H1 (cell line): ENCODE measurements around the gene AURKB. TPM values are rescaled to one million over a fixed set of nuclear protein-coding genes. Genes with fewer than 3 reads are reported as not detected.

Experiments used
- CHD1 ChIP-seq: IDR thresholded peaks from 2 replicates; pipeline ENCODE4 v1.6.1; 2012; ENCODE audit warnings: low read depth, low read length, improper control_type of control experiment
- EZH2 ChIP-seq: fragments of 200-600 bp; sonication (generic); IDR thresholded peaks from 2 replicates; pipeline ENCODE4 v1.7.1; 2012; ENCODE audit warnings: low read depth, mild to moderate bottlenecking, moderate library complexity, low read length, inconsistent platforms; ENCODE audit not compliant: severe bottlenecking
- GTF2F1 ChIP-seq: IDR thresholded peaks from 2 replicates; pipeline ENCODE4 v1.6.1; 2012; ENCODE audit warnings: low read depth, low read length, improper control_type of control experiment, borderline replicate concordance
- HDAC2 ChIP-seq, 2 experiments: fragments of 300-600 bp in 1 of 2; sonication (generic) in 1 of 2; IDR thresholded peaks; 2 replicates each; pipeline ENCODE4 v1.6.1; 2011 to 2012; ENCODE audit warnings: low read depth in 2 of 2, low read length in 2 of 2, mild to moderate bottlenecking in 2 of 2, moderate library complexity in 2 of 2, borderline replicate concordance in 1 of 2, inconsistent platforms in 1 of 2
- JUND ChIP-seq: IDR thresholded peaks from 2 replicates; pipeline ENCODE4 v1.6.1; 2011; ENCODE audit warnings: mild to moderate bottlenecking, improper control_type of control experiment, low read length
- NANOG ChIP-seq: IDR thresholded peaks from 2 replicates; pipeline ENCODE4 v1.6.1; 2011; ENCODE audit warnings: low read length, low read depth, mild to moderate bottlenecking, inconsistent platforms; ENCODE audit not compliant: insufficient read depth, poor library complexity, severe bottlenecking
- PHF8 ChIP-seq: fragments of 200-600 bp; sonication (generic); conservative IDR thresholded peaks from 2 replicates; pipeline ENCODE4 v1.7.1; 2012; ENCODE audit warnings: low read depth, mild to moderate bottlenecking, inconsistent platforms, low read length, moderate library complexity
- POU5F1 ChIP-seq: IDR thresholded peaks from 2 replicates; pipeline ENCODE4 v1.6.1; 2011; ENCODE audit warnings: low read depth, mild to moderate bottlenecking, low read length, moderate library complexity
- SIX5 ChIP-seq: IDR thresholded peaks from 2 replicates; pipeline ENCODE4 v1.6.1; 2011; ENCODE audit warnings: mild to moderate bottlenecking, low read depth, low read length
- TAF1 ChIP-seq: IDR thresholded peaks from 2 replicates; pipeline ENCODE4 v1.6.1; 2011; ENCODE audit warnings: mild to moderate bottlenecking, low read depth, low read length
- TAF7 ChIP-seq: optimal IDR thresholded peaks from 2 replicates; pipeline ENCODE3; 2011; ENCODE audit warnings: low read depth, mild to moderate bottlenecking, inconsistent platforms, low read length, moderate library complexity, borderline replicate concordance
- TEAD4 ChIP-seq: IDR thresholded peaks from 2 replicates; pipeline ENCODE4 v1.6.1; 2012; ENCODE audit warnings: low read depth, low read length, inconsistent platforms, mixed read lengths
- ZNF274 ChIP-seq: IDR thresholded peaks from 2 replicates; pipeline ENCODE4 v1.7.0; 2012; ENCODE audit warnings: low read length, borderline replicate concordance; ENCODE audit errors: extremely low read depth
- polyA plus RNA-seq, 7 experiments: library from polyadenylated mRNA; depleted of rRNA in 3 of 7; stranded (reverse) in 5 of 7; unstranded in 2 of 7; fragments of >200 nt in 5 of 7; fragments of 200-250 nt in 2 of 7; gene quantifications; 1 replicate in 5 of 7; 2 replicates in 1 of 7; 4 replicates in 1 of 7; pipeline versions ENCODE4 v1.2.1 to v1.2.3, GENCODE V29; 2011 to 2013; ENCODE audit warnings: missing spikeins in 2 of 7, mixed read lengths in 2 of 7
- total RNA-seq: library from RNA; stranded (reverse); fragmentation: NEBNext Ultra II Directional; extraction: Animal tissue kit (Norgen Biotek cat#: 25700); gene quantifications from 2 replicates; pipeline ENCODE4 v1.2.1, GENCODE V29; 2021
- TF ChIP-seq, protein P1 (sequence below): IDR thresholded peaks from 2 replicates; pipeline ENCODE4 v1.6.1; 2011; ENCODE audit warnings: low read length, improper control_type of control experiment
- TF ChIP-seq, protein P2 (sequence below): IDR thresholded peaks from 2 replicates; pipeline ENCODE4 v1.6.1; 2012; ENCODE audit warnings: low read length, inconsistent platforms
- TF ChIP-seq, protein P3 (sequence below): IDR thresholded peaks from 2 replicates; pipeline ENCODE4 v1.6.1; 2011; ENCODE audit warnings: low read depth, mild to moderate bottlenecking, low read length; ENCODE audit not compliant: insufficient read depth
- TF ChIP-seq, protein P4 (sequence below): IDR thresholded peaks from 2 replicates; pipeline ENCODE4 v1.6.1; 2012; ENCODE audit warnings: inconsistent platforms

The AURKB gene
- total and polyA plus RNA-seq, 2 of the 8 experiments (the other 6 are each of a cell fraction or from before 2014, with no cell fraction given): 102 to 160 TPM

DNA sequence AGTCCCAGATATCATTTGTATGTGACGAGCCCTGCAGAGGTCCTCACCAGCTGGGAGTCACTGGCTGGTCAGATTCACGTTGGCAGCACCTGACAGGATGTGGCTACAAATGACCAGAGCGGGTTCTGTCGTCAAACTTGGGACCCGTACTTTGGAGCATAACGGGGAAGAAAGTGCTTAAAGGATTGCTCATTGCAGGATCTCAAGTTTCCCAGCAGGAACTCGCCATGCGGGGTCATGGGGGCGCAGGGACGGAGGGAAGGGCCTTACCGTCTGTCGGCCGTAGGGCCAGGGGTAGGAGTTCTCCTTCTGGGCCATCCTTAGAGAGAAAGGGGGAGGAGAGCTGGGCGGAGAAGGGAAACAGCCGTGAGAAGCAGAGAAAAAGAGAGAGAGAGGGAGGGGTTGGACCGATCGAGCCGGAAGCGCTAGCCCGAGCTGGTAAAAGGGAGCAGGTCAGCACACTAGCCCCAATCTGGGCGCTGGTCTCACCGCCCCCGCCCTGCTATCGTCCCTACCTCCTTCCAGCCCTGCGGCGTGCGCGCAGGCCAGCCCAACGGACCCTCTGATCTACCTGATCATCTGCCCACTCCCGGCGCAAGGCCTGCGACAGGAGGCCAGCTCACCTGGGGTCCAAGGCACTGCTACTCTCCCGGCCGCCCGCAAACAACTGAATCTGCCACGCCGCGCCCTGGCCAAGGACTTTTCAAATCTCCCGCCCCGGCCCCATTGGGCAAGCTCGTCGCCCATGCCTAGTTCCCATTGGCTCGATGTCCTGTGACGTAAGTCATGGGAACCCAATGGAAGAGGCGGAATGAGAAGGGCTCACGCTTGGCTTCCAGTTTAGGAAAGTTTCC, at the start of gene AURKB (continued):
- peak; percentile 84; the same call in 1 of the 2 replicates for TF ChIP-seq GTF2F1
- no peak for TF ChIP-seq POU5F1
- TF ChIP-seq, protein P1, sequence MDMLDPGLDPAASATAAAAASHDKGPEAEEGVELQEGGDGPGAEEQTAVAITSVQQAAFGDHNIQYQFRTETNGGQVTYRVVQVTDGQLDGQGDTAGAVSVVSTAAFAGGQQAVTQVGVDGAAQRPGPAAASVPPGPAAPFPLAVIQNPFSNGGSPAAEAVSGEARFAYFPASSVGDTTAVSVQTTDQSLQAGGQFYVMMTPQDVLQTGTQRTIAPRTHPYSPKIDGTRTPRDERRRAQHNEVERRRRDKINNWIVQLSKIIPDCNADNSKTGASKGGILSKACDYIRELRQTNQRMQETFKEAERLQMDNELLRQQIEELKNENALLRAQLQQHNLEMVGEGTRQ: no peak
- TF ChIP-seq, protein P2, sequence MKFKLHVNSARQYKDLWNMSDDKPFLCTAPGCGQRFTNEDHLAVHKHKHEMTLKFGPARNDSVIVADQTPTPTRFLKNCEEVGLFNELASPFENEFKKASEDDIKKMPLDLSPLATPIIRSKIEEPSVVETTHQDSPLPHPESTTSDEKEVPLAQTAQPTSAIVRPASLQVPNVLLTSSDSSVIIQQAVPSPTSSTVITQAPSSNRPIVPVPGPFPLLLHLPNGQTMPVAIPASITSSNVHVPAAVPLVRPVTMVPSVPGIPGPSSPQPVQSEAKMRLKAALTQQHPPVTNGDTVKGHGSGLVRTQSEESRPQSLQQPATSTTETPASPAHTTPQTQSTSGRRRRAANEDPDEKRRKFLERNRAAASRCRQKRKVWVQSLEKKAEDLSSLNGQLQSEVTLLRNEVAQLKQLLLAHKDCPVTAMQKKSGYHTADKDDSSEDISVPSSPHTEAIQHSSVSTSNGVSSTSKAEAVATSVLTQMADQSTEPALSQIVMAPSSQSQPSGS: no peak
- peak; percentile 78 to 99; a peak in 3 of 4 replicates for TF ChIP-seq HDAC2 (IDR thresholded peaks at IDR 0.05; ENCODE audit: borderline replicate concordance in 1 of 2, low read depth in 2 of 2, low read length in 2 of 2)
- TF ChIP-seq TAF1: peak; percentile 97
- TF ChIP-seq, protein P3, sequence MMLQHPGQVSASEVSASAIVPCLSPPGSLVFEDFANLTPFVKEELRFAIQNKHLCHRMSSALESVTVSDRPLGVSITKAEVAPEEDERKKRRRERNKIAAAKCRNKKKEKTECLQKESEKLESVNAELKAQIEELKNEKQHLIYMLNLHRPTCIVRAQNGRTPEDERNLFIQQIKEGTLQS: no peak
- no peak for TF ChIP-seq EZH2
- TF ChIP-seq ZNF274: no peak
- no peak for TF ChIP-seq SIX5
- TF ChIP-seq, protein P4, sequence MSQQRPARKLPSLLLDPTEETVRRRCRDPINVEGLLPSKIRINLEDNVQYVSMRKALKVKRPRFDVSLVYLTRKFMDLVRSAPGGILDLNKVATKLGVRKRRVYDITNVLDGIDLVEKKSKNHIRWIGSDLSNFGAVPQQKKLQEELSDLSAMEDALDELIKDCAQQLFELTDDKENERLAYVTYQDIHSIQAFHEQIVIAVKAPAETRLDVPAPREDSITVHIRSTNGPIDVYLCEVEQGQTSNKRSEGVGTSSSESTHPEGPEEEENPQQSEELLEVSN: peak; percentile 90
- TF ChIP-seq NANOG: no peak
- TF ChIP-seq TAF7: peak; percentile 94
- TF ChIP-seq CHD1: no peak
- no peak for TF ChIP-seq JUND
- TF ChIP-seq TEAD4: no peak
- peak; percentile 96 for TF ChIP-seq PHF8
